Right lobe of liver (tissue), 4 donors: ENCODE measurements around the gene MKNK1.

Source experiments
- POLR2A ChIP-seq: fragments of 450-650 bp; IDR thresholded peaks from one replicate; pipeline ENCODE4 v1.6.1; 2017; ENCODE audit warnings: antibody characterized with exemption, mild to moderate bottlenecking
- TF ChIP-seq, protein P1 (sequence below), 4 donors: fragments of 200-600 bp in 3 of 4; fragments of 450-650 bp in 1 of 4; IDR thresholded peaks; one replicate each; pipeline versions ENCODE4 v1.5.1 to v1.8.0; 2016 to 2022; ENCODE audit warnings: antibody characterized with exemption in 4 of 4, mild to moderate bottlenecking in 2 of 4
- donor health status: DM: no; HTN: no; CAD: no.
- donor health status: DM: no; HTN: no; CAD: no.
- donor health status: DM: no; HTN: yes; CAD: no.

DNA sequence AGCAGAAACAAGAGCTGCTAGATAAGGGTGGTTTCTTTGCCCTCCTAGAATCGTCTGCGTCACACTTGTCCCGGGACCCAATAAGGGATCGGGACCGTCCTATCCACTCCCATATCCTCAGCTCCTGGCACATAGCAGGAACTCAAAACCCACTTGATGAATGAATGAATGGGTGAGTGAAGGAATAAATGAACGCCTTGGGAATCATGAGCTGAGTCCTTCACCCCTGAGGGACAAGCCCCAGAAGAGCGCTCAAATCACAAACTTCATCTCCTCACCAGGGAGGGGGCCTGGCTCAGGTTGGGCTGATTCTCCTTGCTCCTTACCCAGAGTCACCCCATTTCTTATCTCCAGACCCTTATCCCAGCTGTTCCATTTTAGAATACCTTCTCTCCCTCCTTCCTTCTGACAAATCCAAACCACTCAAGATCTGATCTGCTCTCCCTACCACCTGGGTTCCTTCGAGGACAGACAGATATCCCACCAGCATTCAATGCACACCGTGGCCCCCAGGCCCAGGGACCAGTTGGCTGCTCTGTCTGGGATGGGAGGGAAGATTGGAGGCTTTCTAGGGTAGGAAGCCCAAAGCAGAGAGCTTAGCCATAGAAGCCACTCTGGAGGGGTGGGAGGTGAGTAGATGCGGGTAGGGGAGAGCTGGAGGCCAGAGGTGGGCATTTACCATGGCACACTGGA, 13.2 kb upstream of the MKNK1 start:
- TF ChIP-seq, protein P1, sequence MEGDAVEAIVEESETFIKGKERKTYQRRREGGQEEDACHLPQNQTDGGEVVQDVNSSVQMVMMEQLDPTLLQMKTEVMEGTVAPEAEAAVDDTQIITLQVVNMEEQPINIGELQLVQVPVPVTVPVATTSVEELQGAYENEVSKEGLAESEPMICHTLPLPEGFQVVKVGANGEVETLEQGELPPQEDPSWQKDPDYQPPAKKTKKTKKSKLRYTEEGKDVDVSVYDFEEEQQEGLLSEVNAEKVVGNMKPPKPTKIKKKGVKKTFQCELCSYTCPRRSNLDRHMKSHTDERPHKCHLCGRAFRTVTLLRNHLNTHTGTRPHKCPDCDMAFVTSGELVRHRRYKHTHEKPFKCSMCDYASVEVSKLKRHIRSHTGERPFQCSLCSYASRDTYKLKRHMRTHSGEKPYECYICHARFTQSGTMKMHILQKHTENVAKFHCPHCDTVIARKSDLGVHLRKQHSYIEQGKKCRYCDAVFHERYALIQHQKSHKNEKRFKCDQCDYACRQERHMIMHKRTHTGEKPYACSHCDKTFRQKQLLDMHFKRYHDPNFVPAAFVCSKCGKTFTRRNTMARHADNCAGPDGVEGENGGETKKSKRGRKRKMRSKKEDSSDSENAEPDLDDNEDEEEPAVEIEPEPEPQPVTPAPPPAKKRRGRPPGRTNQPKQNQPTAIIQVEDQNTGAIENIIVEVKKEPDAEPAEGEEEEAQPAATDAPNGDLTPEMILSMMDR (IDR thresholded peaks at IDR 0.05) = no peak
- TF ChIP-seq POLR2A = no peak
